Inferior parietal cortex (tissue), 1 donor: ENCODE results near the gene TMEM132E.

Experiments used
- DNase-seq: peaks from one replicate; pipeline ENCODE4 v3.0.0-alpha.2; 2016; ENCODE audit errors: extremely low spot score

The TMEM132E gene

GRCh38 chr17:34567691-34568465, 11.5 kb upstream of the TMEM132E start:
- no peak for DNase-seq

- no peak for DNase-seq
Measured at GRCh38 chr17:34568953-34569352, 10.4 kb upstream of the TMEM132E start.

- DNase-seq = no peak
Measured at GRCh38 chr17:34569591-34569990, 9.8 kb upstream of the TMEM132E start.

- no peak for DNase-seq
Measured at GRCh38 chr17:34570506-34570905, 8.9 kb upstream of the TMEM132E start.

GRCh38 chr17:34571428-34572130, 7.8 kb upstream of the TMEM132E start:
- DNase-seq = no peak

- DNase-seq = no peak
Measured at GRCh38 chr17:34572483-34572882, 6.9 kb upstream of the TMEM132E start.

- no peak for DNase-seq
Measured at GRCh38 chr17:34575182-34575581, 4.2 kb upstream of the TMEM132E start.

GRCh38 chr17:34578016-34578415, 1.4 kb upstream of the TMEM132E start:
- DNase-seq = no peak

- no peak for DNase-seq
Measured at GRCh38 chr17:34578656-34579016, 746 bp upstream of the TMEM132E start.

GRCh38 chr17:34579979-34580684, 750 bp downstream of the TMEM132E start:
- DNase-seq = peak; percentile 40

GRCh38 chr17:34580685-34581445, 1.5 kb downstream of the TMEM132E start:
- DNase-seq = no peak

- no peak for DNase-seq
Measured at GRCh38 chr17:34581446-34582184, 2.2 kb downstream of the TMEM132E start.

GRCh38 chr17:34582185-34582900, 3.0 kb downstream of the TMEM132E start:
- no peak for DNase-seq

GRCh38 chr17:34582901-34583245, 3.5 kb downstream of the TMEM132E start:
- no peak for DNase-seq

- peak; percentile 55 for DNase-seq
Measured at GRCh38 chr17:34584805-34585416, 5.5 kb downstream of the TMEM132E start.

- no peak for DNase-seq
Measured at GRCh38 chr17:34586346-34586846, 7.0 kb downstream of the TMEM132E start.

GRCh38 chr17:34588266-34588665, 8.9 kb downstream of the TMEM132E start:
- DNase-seq = no peak

GRCh38 chr17:34589120-34589965, 10.0 kb downstream of the TMEM132E start:
- DNase-seq = no peak

- no peak for DNase-seq
Measured at GRCh38 chr17:34592002-34592401, 12.6 kb downstream of the TMEM132E start.
